GM10847 (cell line): ENCODE data around the gene CPED1.

Experiments used
- POLR2A ChIP-seq: IDR thresholded peaks from 2 replicates; pipeline ENCODE4 v1.6.1; 2011; ENCODE audit not compliant: insufficient read length; ENCODE audit errors: extremely low read depth

Gene CPED1

GRCh38 chr7:121020249-121020988, 31.9 kb downstream of the CPED1 start:
- TF ChIP-seq POLR2A = no peak

GRCh38 chr7:121020989-121021969, 32.8 kb downstream of the CPED1 start:
- TF ChIP-seq POLR2A = no peak

GRCh38 chr7:121023194-121023593, 34.7 kb downstream of the CPED1 start:
- TF ChIP-seq POLR2A = no peak

GRCh38 chr7:121023683-121024511, 35.4 kb downstream of the CPED1 start:
- no peak for TF ChIP-seq POLR2A

- no peak for TF ChIP-seq POLR2A
Measured at GRCh38 chr7:121024611-121025010, 36.1 kb downstream of the CPED1 start.

GRCh38 chr7:121026159-121026558, 37.6 kb downstream of the CPED1 start:
- no peak for TF ChIP-seq POLR2A

- no peak for TF ChIP-seq POLR2A
Measured at GRCh38 chr7:121026577-121027111, 38.1 kb downstream of the CPED1 start.

- TF ChIP-seq POLR2A = no peak
Measured at GRCh38 chr7:121027761-121028669, 39.5 kb downstream of the CPED1 start.

GRCh38 chr7:121029302-121029701, 40.8 kb downstream of the CPED1 start:
- no peak for TF ChIP-seq POLR2A

GRCh38 chr7:121030308-121030707, 41.8 kb downstream of the CPED1 start:
- TF ChIP-seq POLR2A = no peak

- TF ChIP-seq POLR2A = no peak
Measured at GRCh38 chr7:121032645-121033460, 44.3 kb downstream of the CPED1 start.

GRCh38 chr7:121034929-121035328, 46.4 kb downstream of the CPED1 start:
- TF ChIP-seq POLR2A = no peak
